HEK293T (cell line): ENCODE results near the gene TTLL7.

ENCODE experiments used
- ARNT ChIP-seq: fragments of 450-650 bp; IDR thresholded peaks from 2 replicates; pipeline ENCODE4 v1.6.1; 2017; ENCODE audit warnings: mild to moderate bottlenecking
- HDGF ChIP-seq: fragments of 450-650 bp; IDR thresholded peaks from 2 replicates; pipeline ENCODE4 v1.6.1; 2017; ENCODE audit warnings: antibody characterized with exemption, borderline replicate concordance
- SP1 ChIP-seq: fragments of 450-650 bp; IDR thresholded peaks from 2 replicates; pipeline ENCODE4 v1.6.1; 2017
- SUZ12 ChIP-seq: fragments of 450-650 bp; IDR thresholded peaks from 2 replicates; pipeline ENCODE4 v1.6.1; 2016; ENCODE audit warnings: mild to moderate bottlenecking

DNA sequence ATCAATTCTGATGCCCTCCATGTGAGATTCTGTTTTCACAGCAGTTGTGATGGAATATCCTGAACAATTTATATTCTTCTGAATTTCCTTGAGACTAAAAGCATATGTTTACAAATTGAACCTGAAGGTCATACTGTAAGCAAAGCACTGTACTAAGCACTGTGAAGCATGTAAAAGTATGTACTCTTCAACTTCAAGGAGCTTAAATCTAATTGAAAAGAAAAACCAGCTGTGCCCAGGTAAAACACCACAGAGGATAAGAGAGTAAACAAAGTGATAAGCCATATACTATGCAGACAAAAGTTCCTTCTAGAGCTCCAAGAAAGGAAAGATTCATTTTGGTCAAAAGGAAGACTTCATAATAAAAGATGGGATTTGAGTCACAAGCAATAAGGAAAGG, 71.9 kb downstream of the TTLL7 start:
- TF ChIP-seq HDGF (no peak), ARNT (no peak), SP1 (no peak), SUZ12 (no peak)
